Neuronal stem cell (in vitro differentiated cells): Measurements from ENCODE around the gene PKD2L2.

ENCODE experiments used
- DNase-seq: peaks from one replicate; pipeline ENCODE4 v3.0.0-alpha.2; 2013; ENCODE audit warnings: low spot score
- H2AFZ ChIP-seq: one replicate; pipeline ENCODE4 v1.6.1; 2013; ENCODE audit warnings: mild to moderate bottlenecking, low read length, inconsistent platforms
- H2AK5ac ChIP-seq: 2 replicates; pipeline ENCODE4 v1.6.1; 2013; ENCODE audit warnings: low read depth, mild to moderate bottlenecking, inconsistent platforms, low read length, moderate library complexity, mixed read lengths
- H2BK120ac ChIP-seq: 2 replicates; pipeline ENCODE4 v1.6.1; 2013; ENCODE audit warnings: low read depth, mild to moderate bottlenecking, inconsistent platforms, low read length, moderate library complexity, mixed read lengths
- H2BK12ac ChIP-seq: one replicate; pipeline ENCODE4 v1.6.1; 2013; ENCODE audit warnings: low read length, inconsistent platforms
- H2BK15ac ChIP-seq: 2 replicates; pipeline ENCODE4 v1.6.1; 2013; ENCODE audit warnings: mild to moderate bottlenecking, low read length, inconsistent platforms, mixed read lengths
- H2BK5ac ChIP-seq: one replicate; pipeline ENCODE4 v1.6.1; 2013; ENCODE audit warnings: inconsistent platforms, mild to moderate bottlenecking, low read length, moderate library complexity
- H3K14ac ChIP-seq: one replicate; pipeline ENCODE4 v1.6.1; 2013; ENCODE audit warnings: low read length, inconsistent platforms
- H3K18ac ChIP-seq: 2 replicates; pipeline ENCODE4 v1.6.1; 2013; ENCODE audit warnings: low read length, inconsistent platforms
- H3K23ac ChIP-seq: 2 replicates; pipeline ENCODE4 v1.6.1; 2013; ENCODE audit warnings: low read depth, mild to moderate bottlenecking, mixed read lengths, low read length, inconsistent platforms; ENCODE audit not compliant: poor library complexity
- H3K27ac ChIP-seq: replicated peaks from 3 replicates; pipeline ENCODE4 v1.5.1; 2013; ENCODE audit warnings: low read length, inconsistent platforms
- H3K27me3 ChIP-seq, 3 experiments: 2 replicates each; pipeline ENCODE4 v1.6.1; 2013; ENCODE audit warnings: low read length in 3 of 3, mild to moderate bottlenecking in 2 of 3, inconsistent platforms in 1 of 3, low read depth in 1 of 3, mixed read lengths in 1 of 3, moderate library complexity in 1 of 3; ENCODE audit not compliant: control insufficient read depth in 3 of 3, insufficient read depth in 3 of 3
- H3K36me3 ChIP-seq, 2 donors: replicated peaks in 1 of 2; 2 replicates each; pipeline ENCODE4 v1.6.1; 2013; ENCODE audit warnings: low read length in 2 of 2; ENCODE audit not compliant: control insufficient read depth in 2 of 2, insufficient read depth in 2 of 2
- H3K4ac ChIP-seq: 2 replicates; pipeline ENCODE4 v1.6.1; 2013; ENCODE audit warnings: inconsistent platforms, mild to moderate bottlenecking, low read length, moderate library complexity
- H3K4me1 ChIP-seq, 2 donors: 1 replicate in 1 of 2; 2 replicates in 1 of 2; pipeline ENCODE4 v1.6.1; 2013; ENCODE audit warnings: low read length in 2 of 2, low read depth in 1 of 2; ENCODE audit not compliant: control insufficient read depth in 2 of 2, insufficient read depth in 1 of 2
- H3K4me2 ChIP-seq: one replicate; pipeline ENCODE4 v1.6.1; 2013; ENCODE audit warnings: mild to moderate bottlenecking, low read length, inconsistent platforms; ENCODE audit not compliant: insufficient read depth, poor library complexity, severe bottlenecking
- H3K4me3 ChIP-seq, 2 donors: 2 replicates each; pipeline ENCODE4 v1.5.1; 2013; ENCODE audit warnings: low read length in 2 of 2, mild to moderate bottlenecking in 2 of 2, inconsistent platforms in 1 of 2, moderate library complexity in 1 of 2
- H3K79me1 ChIP-seq: one replicate; pipeline ENCODE4 v1.6.1; 2013; ENCODE audit warnings: low read depth, mild to moderate bottlenecking, inconsistent platforms, low read length, moderate library complexity
- H3K9ac ChIP-seq: one replicate; pipeline ENCODE4 v1.6.1; 2013; ENCODE audit warnings: mild to moderate bottlenecking, low read depth, low read length, inconsistent platforms; ENCODE audit not compliant: poor library complexity
- H3K9me3 ChIP-seq, 2 donors: replicated peaks in 1 of 2; 2 replicates each; pipeline versions ENCODE3 to v1.6.1; 2013; ENCODE audit warnings: low read length in 2 of 2, mild to moderate bottlenecking in 2 of 2, inconsistent platforms in 1 of 2, low read depth in 1 of 2, mixed read lengths in 1 of 2, moderate library complexity in 1 of 2; ENCODE audit not compliant: control insufficient read depth in 2 of 2, insufficient read depth in 1 of 2
- H4K8ac ChIP-seq: one replicate; pipeline ENCODE4 v1.6.1; 2013; ENCODE audit warnings: low read depth, mild to moderate bottlenecking, inconsistent platforms, low read length, moderate library complexity
- H4K91ac ChIP-seq: one replicate; pipeline ENCODE4 v1.6.1; 2013; ENCODE audit warnings: low read length, low read depth, mild to moderate bottlenecking, inconsistent platforms; ENCODE audit not compliant: poor library complexity
- WGBS, 2 donors: extraction: QIAGEN DNeasy Blood & Tissue Kit; methylation state at CpG; one replicate each; pipeline ENCODE4 v1.1.7; 2013; ENCODE audit warnings: missing lambda C conversion rate in 2 of 2, mixed read lengths in 1 of 2; ENCODE audit not compliant: insufficient read length in 2 of 2, insufficient replicate concordance in 1 of 2; ENCODE audit errors: extremely low coverage in 2 of 2; 5-methylcytosine and 5-hydroxymethylcytosine counted together

The PKD2L2 gene

DNA sequence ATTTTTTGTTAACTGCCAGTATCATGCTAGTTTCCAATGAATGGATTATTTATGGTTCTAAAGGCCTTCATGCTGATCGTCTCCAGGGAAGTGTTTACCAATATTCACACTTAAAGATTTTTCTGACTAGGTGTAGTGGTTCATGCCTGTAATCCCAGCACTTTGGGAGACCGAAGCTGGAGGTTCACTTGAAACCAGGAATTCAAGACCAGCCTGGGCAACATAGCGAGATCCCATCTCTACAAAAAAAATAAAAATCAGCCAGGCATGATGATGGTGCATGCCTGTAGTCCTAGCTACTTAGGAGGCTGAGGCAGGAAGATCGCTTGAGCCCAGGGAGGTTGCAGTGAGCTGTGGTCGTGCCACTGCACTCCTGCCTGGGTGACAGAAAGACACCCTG is 100.2 kb downstream of the PKD2L2 start:
- Histone ChIP-seq H2BK5ac (no peak overlapping the region), H4K8ac (no peak overlapping the region), H3K14ac (no peak overlapping the region), H2BK15ac (no peak overlapping the region), H3K27ac (no peak overlapping the region), H3K9ac (no peak overlapping the region), H3K27me3 (no peaks in the 10 kb centered on the region), H3K9me3 (no peaks in the 10 kb centered on the region), H3K4me1 (no peaks in the 10 kb centered on the region), H3K4me3 (no peak overlapping the region), H2BK12ac (no peak overlapping the region), H3K4me2 (no peak overlapping the region), H3K79me1 (no peaks in the 10 kb centered on the region), H3K4ac (no peak overlapping the region), H3K23ac (no peak overlapping the region), H3K18ac (no peak overlapping the region), H4K91ac (no peak overlapping the region), H2AFZ (no peak overlapping the region), H2AK5ac (no peak overlapping the region), H3K36me3 (peaks cover 2 to 56% of the 10 kb centered on the region in 2 donors), H2BK120ac (no peak overlapping the region)
- no CpG with 5 or more reads among the region's 5 CpGs for WGBS, 2 donors
- DNase-seq: no peak
